Gastrocnemius medialis (tissue), 4 donors: ENCODE results near the gene SLC6A1.

Source experiments
- CTCF ChIP-seq, 5 experiments: fragments of 450-650 bp in 3 of 5; fragments of 200-600 bp in 2 of 5; sonication (generic) in 2 of 5; IDR thresholded peaks in 4 of 5; conservative IDR thresholded peaks in 1 of 5; 1 replicate in 4 of 5; 2 replicates in 1 of 5; pipeline ENCODE4 v1.5.1; 2016 to 2019; ENCODE audit warnings: antibody characterized with exemption in 5 of 5, mild to moderate bottlenecking in 3 of 5, moderate library complexity in 3 of 5
- POLR2A ChIP-seq, 2 donors: fragments of 450-650 bp; IDR thresholded peaks; one replicate each; pipeline ENCODE4 v1.6.1; 2017; ENCODE audit warnings: antibody characterized with exemption in 2 of 2, mild to moderate bottlenecking in 2 of 2, moderate library complexity in 2 of 2

GRCh38 chr3:10995871-10996270 is 3.3 kb downstream of the SLC6A1 start:
- TF ChIP-seq CTCF (IDR thresholded peaks at IDR 0.05 in 4 of 5, conservative IDR thresholded peaks at IDR 0.05 in 1 of 5) (no peak), POLR2A (IDR thresholded peaks at IDR 0.05) (no peak)
